Chondrocyte (in vitro differentiated cells): Measurements from ENCODE around the gene NELL1. TPM values are rescaled to one million over a fixed set of nuclear protein-coding genes. Genes with fewer than 3 reads are reported as not detected.

Experiments
- DNase-seq: peaks from one replicate; pipeline ENCODE4 v3.0.0; 2021; ENCODE audit warnings: mixed read lengths, low spot score
- H3K27ac Mint-ChIP-seq: one replicate; pipeline ENCODE4 v1.8.0; 2021; ENCODE audit warnings: mild to moderate bottlenecking, moderate library complexity, mixed read lengths; ENCODE audit not compliant: unreplicated experiment
- H3K27me3 Mint-ChIP-seq: 2 replicates; pipeline ENCODE4 v1.8.0; 2021; ENCODE audit warnings: low read depth, mixed read lengths
- H3K36me3 Mint-ChIP-seq: 2 replicates; pipeline ENCODE4 v1.8.0; 2021; ENCODE audit warnings: low read depth, mixed read lengths
- H3K4me1 Mint-ChIP-seq: 2 replicates; pipeline ENCODE4 v1.8.0; 2021; ENCODE audit warnings: low read depth, mild to moderate bottlenecking, mixed read lengths
- H3K4me3 Mint-ChIP-seq: one replicate; pipeline ENCODE4 v1.8.0; 2021; ENCODE audit warnings: mild to moderate bottlenecking, moderate library complexity, mixed read lengths; ENCODE audit not compliant: unreplicated experiment
- H3K9me3 Mint-ChIP-seq: 2 replicates; pipeline ENCODE4 v1.8.0; 2021; ENCODE audit warnings: low read depth, mixed read lengths
- total RNA-seq: library from RNA; stranded (reverse); gene quantifications from 3 replicates; pipeline ENCODE4 v1.2.1, GENCODE V29; 2021
- TF ChIP-seq, protein P1 (sequence below): fragments of 200-600 bp; sonication (generic); IDR thresholded peaks from 2 replicates; pipeline ENCODE4 v1.5.0; 2021; ENCODE audit warnings: antibody characterized with exemption, mild to moderate bottlenecking, moderate library complexity

Gene NELL1
- total RNA-seq, 1 donor from 2014 or later = not detected

GRCh38 chr11:20771026-20771425 is 101.6 kb downstream of the NELL1 start:
- Mint-ChIP-seq H3K9me3 (no peaks in the 10 kb centered on the region), H3K27me3 (no peaks in the 10 kb centered on the region), H3K4me3 (no peak overlapping the region), H3K36me3 (no peaks in the 10 kb centered on the region), H3K4me1 (no peaks in the 10 kb centered on the region), H3K27ac (no peak overlapping the region)
- TF ChIP-seq, protein P1, sequence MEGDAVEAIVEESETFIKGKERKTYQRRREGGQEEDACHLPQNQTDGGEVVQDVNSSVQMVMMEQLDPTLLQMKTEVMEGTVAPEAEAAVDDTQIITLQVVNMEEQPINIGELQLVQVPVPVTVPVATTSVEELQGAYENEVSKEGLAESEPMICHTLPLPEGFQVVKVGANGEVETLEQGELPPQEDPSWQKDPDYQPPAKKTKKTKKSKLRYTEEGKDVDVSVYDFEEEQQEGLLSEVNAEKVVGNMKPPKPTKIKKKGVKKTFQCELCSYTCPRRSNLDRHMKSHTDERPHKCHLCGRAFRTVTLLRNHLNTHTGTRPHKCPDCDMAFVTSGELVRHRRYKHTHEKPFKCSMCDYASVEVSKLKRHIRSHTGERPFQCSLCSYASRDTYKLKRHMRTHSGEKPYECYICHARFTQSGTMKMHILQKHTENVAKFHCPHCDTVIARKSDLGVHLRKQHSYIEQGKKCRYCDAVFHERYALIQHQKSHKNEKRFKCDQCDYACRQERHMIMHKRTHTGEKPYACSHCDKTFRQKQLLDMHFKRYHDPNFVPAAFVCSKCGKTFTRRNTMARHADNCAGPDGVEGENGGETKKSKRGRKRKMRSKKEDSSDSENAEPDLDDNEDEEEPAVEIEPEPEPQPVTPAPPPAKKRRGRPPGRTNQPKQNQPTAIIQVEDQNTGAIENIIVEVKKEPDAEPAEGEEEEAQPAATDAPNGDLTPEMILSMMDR = no peak
- no peak for DNase-seq

GRCh38 chr11:20771681-20772080 is 102.3 kb downstream of the NELL1 start:
- H3K4me3 Mint-ChIP-seq = no peak overlapping the region
- H3K27ac Mint-ChIP-seq = no peak overlapping the region

DNA sequence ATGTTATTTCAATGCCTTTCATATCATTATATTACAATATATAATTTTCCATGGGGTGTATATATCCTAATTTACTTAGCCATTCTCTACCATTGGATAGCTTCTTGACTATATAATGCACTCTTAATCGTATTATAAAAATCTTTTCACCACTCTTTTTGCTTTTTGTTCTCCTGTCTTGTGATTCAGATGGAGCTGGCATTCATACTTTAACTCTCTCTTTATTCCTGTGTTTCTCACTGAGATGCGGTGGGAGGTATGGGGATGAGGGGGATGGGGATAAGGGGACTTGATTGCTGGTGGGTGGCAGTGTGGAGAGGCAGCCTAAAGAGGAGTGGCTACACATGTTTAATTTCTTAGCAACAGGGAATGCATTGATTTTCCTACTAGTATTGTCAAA is 105.9 kb downstream of the NELL1 start:
- TF ChIP-seq, protein P1 = no peak
- Mint-ChIP-seq H3K9me3 (no peaks in the 10 kb centered on the region), H3K4me1 (no peaks in the 10 kb centered on the region)

More at GRCh38 chr11:20771681-20772080, 102.3 kb downstream of the NELL1 start:
- no peaks in the 10 kb centered on the region for H3K4me1 Mint-ChIP-seq
- no peaks in the 10 kb centered on the region for H3K27me3 Mint-ChIP-seq
- no peaks in the 10 kb centered on the region for H3K9me3 Mint-ChIP-seq
- H3K36me3 Mint-ChIP-seq = no peaks in the 10 kb centered on the region
- DNase-seq = no peak
- TF ChIP-seq, protein P1 = no peak

GRCh38 chr11:20782775-20783174 is 113.4 kb downstream of the NELL1 start:
- Mint-ChIP-seq H3K27me3 (no peaks in the 10 kb centered on the region), H3K36me3 (no peaks in the 10 kb centered on the region), H3K4me3 (no peak overlapping the region), H3K9me3 (peaks cover 5% of the 10 kb centered on the region), H3K27ac (no peak overlapping the region), H3K4me1 (no peaks in the 10 kb centered on the region)
- no peak for DNase-seq
- TF ChIP-seq, protein P1 = no peak

More for the DNA sequence above, 105.9 kb downstream of the NELL1 start:
- Mint-ChIP-seq H3K27me3 (no peaks in the 10 kb centered on the region), H3K36me3 (no peaks in the 10 kb centered on the region), H3K27ac (no peak overlapping the region), H3K4me3 (no peak overlapping the region)
- no peak for DNase-seq

- H3K4me3 Mint-ChIP-seq = no peak overlapping the region
- H3K27ac Mint-ChIP-seq = no peak overlapping the region
- H3K27me3 Mint-ChIP-seq = no peaks in the 10 kb centered on the region
- H3K9me3 Mint-ChIP-seq = peaks cover 5% of the 10 kb centered on the region
- TF ChIP-seq, protein P1 = no peak
- no peak for DNase-seq
- no peaks in the 10 kb centered on the region for H3K4me1 Mint-ChIP-seq
- H3K36me3 Mint-ChIP-seq = no peaks in the 10 kb centered on the region
These were observed 113.8 kb downstream of the NELL1 start for GRCh38 chr11:20783220-20783619.
